ENCODE data around the gene TXNDC8. TPM values are rescaled to one million over a fixed set of nuclear protein-coding genes. Genes with fewer than 3 reads are reported as not detected.

The TXNDC8 gene
- total RNA-seq: not detected
- polyA plus RNA-seq: not detected
- long read RNA-seq, donor 1: 0 reads
- long read RNA-seq, donor 2: 0 reads
- long read RNA-seq, donor 3: 0 reads

- TF ChIP-seq EP300 (IDR thresholded peaks at IDR 0.05): no peak
- TF ChIP-seq CTCF (IDR thresholded peaks at IDR 0.05): no peak
- TF ChIP-seq POLR2A (IDR thresholded peaks at IDR 0.05): no peak
- Histone ChIP-seq H3K36me3 (no peaks in the 10 kb centered on the region), H3K27ac (no peak within 1 kb of the TSS), H3K4me1 (ENCODE audit: insufficient read depth) (no peaks in the 10 kb centered on the region), H3K27me3 (no peaks in the 10 kb centered on the region), H3K9me3 (no peaks in the 10 kb centered on the region), H3K4me3 (no peak within 1 kb of the TSS)
- DNase-seq: no peak
- intact Hi-C loops (cut with DNase I): no loop called here
- 66 to 78% (median 77%) methylated on average over 1 of the region's 1 CpG for WGBS, 3 donors
These were observed at the start of gene TXNDC8 for GRCh38 chr9:110337727-110338126. Gene TXNDC8, minus strand, starts transcription at chr9:110337863.

GRCh38 chr9:110383491-110383890, 45.8 kb upstream of the TXNDC8 start:
- no peak overlapping the region for H3K27ac ChIP-seq
- no peak for DNase-seq
- H3K4me3 ChIP-seq: no peak overlapping the region
- no peaks in the 10 kb centered on the region for H3K9me3 ChIP-seq
- H3K36me3 ChIP-seq: no peaks in the 10 kb centered on the region
- no peaks in the 10 kb centered on the region for H3K4me1 ChIP-seq (ENCODE audit: insufficient read depth)
- intact Hi-C loops (cut with DNase I): no loop called here
- TF ChIP-seq CTCF (IDR thresholded peaks at IDR 0.05) (no peak), EP300 (IDR thresholded peaks at IDR 0.05) (no peak), POLR2A (IDR thresholded peaks at IDR 0.05) (no peak)
- 92 to 94% (median 94%) methylated on average over 6 of the region's 6 CpGs for WGBS, 3 donors
- no peaks in the 10 kb centered on the region for H3K27me3 ChIP-seq

- H3K27ac ChIP-seq: no peak overlapping the region
- intact Hi-C loops (cut with DNase I): no loop called here
- no peaks in the 10 kb centered on the region for H3K9me3 ChIP-seq
- no peak overlapping the region for H3K4me3 ChIP-seq
- TF ChIP-seq POLR2A (IDR thresholded peaks at IDR 0.05) (no peak), EP300 (IDR thresholded peaks at IDR 0.05) (no peak), CTCF (IDR thresholded peaks at IDR 0.05) (no peak)
- no peaks in the 10 kb centered on the region for H3K4me1 ChIP-seq (ENCODE audit: insufficient read depth)
- WGBS, 3 donors: 91 to 99% (median 97%) methylated on average over 4 of the region's 4 CpGs
- H3K36me3 ChIP-seq: no peaks in the 10 kb centered on the region
- no peak for DNase-seq
- H3K27me3 ChIP-seq: no peaks in the 10 kb centered on the region
These were observed 45.1 kb upstream of the TXNDC8 start for GRCh38 chr9:110382731-110383130.

GRCh38 chr9:110371411-110372007, 33.8 kb upstream of the TXNDC8 start:
- TF ChIP-seq CTCF (IDR thresholded peaks at IDR 0.05) (no peak), POLR2A (IDR thresholded peaks at IDR 0.05) (no peak), EP300 (IDR thresholded peaks at IDR 0.05) (no peak)
- no peak overlapping the region for H3K4me3 ChIP-seq
- no peaks in the 10 kb centered on the region for H3K27me3 ChIP-seq
- intact Hi-C loops (cut with DNase I): no loop called here
- no peaks in the 10 kb centered on the region for H3K4me1 ChIP-seq (ENCODE audit: insufficient read depth)
- no peaks in the 10 kb centered on the region for H3K9me3 ChIP-seq
- 59 to 81% (median 74%) methylated on average over 6 of the region's 6 CpGs for WGBS, 3 donors
- no peaks in the 10 kb centered on the region for H3K36me3 ChIP-seq
- no peak overlapping the region for H3K27ac ChIP-seq
- no peak for DNase-seq
